Measurements from ENCODE around the gene IMPDH2.

DNA sequence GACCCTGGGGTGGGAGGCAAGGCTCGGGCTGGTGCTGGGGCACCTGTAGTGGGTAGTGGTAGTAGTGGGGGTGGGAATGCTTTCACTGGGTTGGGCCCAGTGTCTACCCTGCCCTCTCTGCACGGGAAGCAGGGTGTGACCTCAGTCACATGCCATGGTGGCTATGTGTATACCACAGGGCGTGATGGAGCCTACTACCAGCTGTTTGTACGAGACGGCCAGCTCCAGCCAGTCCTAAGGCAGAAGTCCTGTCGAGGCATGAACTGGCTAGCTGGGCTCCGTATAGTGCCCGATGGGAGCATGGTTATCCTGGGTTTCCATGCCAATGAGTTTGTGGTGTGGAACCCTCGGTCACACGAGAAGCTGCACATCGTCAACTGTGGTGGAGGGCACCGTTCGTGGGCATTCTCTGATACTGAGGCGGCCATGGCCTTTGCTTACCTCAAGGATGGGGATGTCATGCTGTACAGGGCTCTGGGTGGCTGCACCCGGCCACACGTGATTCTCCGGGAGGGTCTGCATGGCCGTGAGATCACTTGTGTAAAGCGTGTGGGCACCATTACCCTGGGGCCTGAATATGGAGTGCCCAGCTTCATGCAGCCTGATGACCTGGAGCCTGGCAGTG is 16.0 kb downstream of the IMPDH2 start:
- no peak for TF ChIP-seq POLR2A (IDR thresholded peaks at IDR 0.05)
- TF ChIP-seq, protein P1, sequence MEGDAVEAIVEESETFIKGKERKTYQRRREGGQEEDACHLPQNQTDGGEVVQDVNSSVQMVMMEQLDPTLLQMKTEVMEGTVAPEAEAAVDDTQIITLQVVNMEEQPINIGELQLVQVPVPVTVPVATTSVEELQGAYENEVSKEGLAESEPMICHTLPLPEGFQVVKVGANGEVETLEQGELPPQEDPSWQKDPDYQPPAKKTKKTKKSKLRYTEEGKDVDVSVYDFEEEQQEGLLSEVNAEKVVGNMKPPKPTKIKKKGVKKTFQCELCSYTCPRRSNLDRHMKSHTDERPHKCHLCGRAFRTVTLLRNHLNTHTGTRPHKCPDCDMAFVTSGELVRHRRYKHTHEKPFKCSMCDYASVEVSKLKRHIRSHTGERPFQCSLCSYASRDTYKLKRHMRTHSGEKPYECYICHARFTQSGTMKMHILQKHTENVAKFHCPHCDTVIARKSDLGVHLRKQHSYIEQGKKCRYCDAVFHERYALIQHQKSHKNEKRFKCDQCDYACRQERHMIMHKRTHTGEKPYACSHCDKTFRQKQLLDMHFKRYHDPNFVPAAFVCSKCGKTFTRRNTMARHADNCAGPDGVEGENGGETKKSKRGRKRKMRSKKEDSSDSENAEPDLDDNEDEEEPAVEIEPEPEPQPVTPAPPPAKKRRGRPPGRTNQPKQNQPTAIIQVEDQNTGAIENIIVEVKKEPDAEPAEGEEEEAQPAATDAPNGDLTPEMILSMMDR (IDR thresholded peaks at IDR 0.05) = no peak

Measured in testis (tissue), 2 donors.